K562 (cell line): ENCODE measurements around the gene VWA7. TPM values are rescaled to one million over a fixed set of nuclear protein-coding genes. Genes with fewer than 3 reads are reported as not detected.

Experiments
- CTCF ChIP-seq, 3 experiments: IDR thresholded peaks in 2 of 3; conservative IDR thresholded peaks in 1 of 3; 2 replicates each; pipeline ENCODE4 v1.5.1; 2011 to 2012; ENCODE audit warnings: low read length in 3 of 3, mild to moderate bottlenecking in 3 of 3, control low read depth in 2 of 3, improper control_type of control experiment in 1 of 3, inconsistent platforms in 1 of 3, low read depth in 1 of 3, mixed read lengths in 1 of 3, moderate library complexity in 1 of 3; ENCODE audit not compliant: insufficient read depth in 2 of 3
- GMEB1 ChIP-seq: fragments of 250-450 bp; sonication (Bioruptor Pico); IDR thresholded peaks from 2 replicates; pipeline ENCODE4 v1.4.0; 2020; ENCODE audit warnings: mild to moderate bottlenecking
- KDM5B ChIP-seq: fragments of 200-600 bp; sonication (generic); IDR thresholded peaks from 2 replicates; pipeline ENCODE4 v1.6.1; 2012; ENCODE audit warnings: low read depth, mild to moderate bottlenecking, moderate library complexity, low read length, control low read depth, inconsistent platforms; ENCODE audit not compliant: insufficient replicate concordance
- KLF10 ChIP-seq: fragments of 250-450 bp; sonication (Bioruptor Pico); IDR thresholded peaks from 2 replicates; pipeline ENCODE4 v1.6.1; 2021; ENCODE audit warnings: matching md5 sums
- MAFG ChIP-seq: fragments of 450-650 bp; conservative IDR thresholded peaks from 2 replicates; pipeline ENCODE4 v1.6.1; 2016; ENCODE audit warnings: missing genetic modification characterization, missing compliant biosample characterization
- NCOR1 ChIP-seq: fragments of 450-650 bp; IDR thresholded peaks from 2 replicates; pipeline ENCODE4 v1.6.1; 2016; ENCODE audit warnings: mild to moderate bottlenecking, moderate library complexity
- NFE2 ChIP-seq: IDR thresholded peaks from 2 replicates; pipeline ENCODE4 v1.6.1; 2014; ENCODE audit warnings: antibody characterized with exemption, low read depth
- NFXL1 ChIP-seq: fragments of 450-650 bp; formaldehyde crosslinking; IDR thresholded peaks from 2 replicates; pipeline ENCODE4 v1.4.0; 2021; ENCODE audit warnings: mild to moderate bottlenecking
- NKRF ChIP-seq: fragments of 450-650 bp; IDR thresholded peaks from 2 replicates; pipeline ENCODE4 v1.6.1; 2016; ENCODE audit warnings: borderline replicate concordance
- NONO ChIP-seq, 2 experiments: fragments of 200-400 bp in 1 of 2; fragments of 450-650 bp in 1 of 2; formaldehyde crosslinking in 1 of 2; IDR thresholded peaks; 2 replicates each; pipeline ENCODE4 v1.6.1; 2017; ENCODE audit warnings: low read depth in 2 of 2, mild to moderate bottlenecking in 2 of 2, moderate library complexity in 2 of 2, low read length in 1 of 2
- PHB2 ChIP-seq: fragments of 450-650 bp; IDR thresholded peaks from 2 replicates; pipeline ENCODE4 v1.6.1; 2017; ENCODE audit warnings: low read depth
- SP2 ChIP-seq: IDR thresholded peaks from 2 replicates; pipeline ENCODE4 v1.6.1; 2011; ENCODE audit warnings: mild to moderate bottlenecking, low read depth, low read length, moderate library complexity; ENCODE audit not compliant: poor library complexity, severe bottlenecking; ENCODE audit errors: extremely low read depth
- SPI1 ChIP-seq: IDR thresholded peaks from 2 replicates; pipeline ENCODE4 v1.6.1; 2011; ENCODE audit warnings: low read depth, low read length, control low read depth, borderline replicate concordance
- ZNF280B ChIP-seq: fragments of 250-450 bp; sonication (Bioruptor Pico); IDR thresholded peaks from 2 replicates; pipeline ENCODE4 v1.5.1; 2021; ENCODE audit warnings: mild to moderate bottlenecking
- ZNF592 ChIP-seq: fragments of 450-650 bp; IDR thresholded peaks from 2 replicates; pipeline ENCODE4 v1.6.1; 2017; ENCODE audit warnings: antibody characterized with exemption, mild to moderate bottlenecking
- polyA plus RNA-seq, 8 experiments: library from polyadenylated mRNA; depleted of rRNA in 4 of 8; stranded (reverse) in 5 of 8; unstranded in 3 of 8; fragments of >200 nt; fragmentation: Nextera tagmentation in 2 of 8; fragmentation: Illumina TruSeq in 1 of 8; extraction: Ambion mirVana in 2 of 8; extraction: Trizol in 1 of 8; gene quantifications; 2 replicates each; pipeline versions ENCODE4 v1.2.1 to v1.2.3, GENCODE V29; 2011 to 2014; ENCODE audit warnings: inconsistent platforms in 1 of 8, missing spikeins in 1 of 8
- total RNA-seq, 7 experiments: library from RNA; depleted of rRNA in 6 of 7; stranded (reverse); fragments of >200 nt in 6 of 7; fragmentation: Illumina TruSeq in 2 of 7; extraction: Trizol in 2 of 7; gene quantifications; 2 replicates each; pipeline versions ENCODE4 v1.2.1 to v1.2.3, GENCODE V29; 2011 to 2021; ENCODE audit warnings: low replicate concordance in 1 of 7

The VWA7 gene
- total and polyA plus RNA-seq, 9 of the 15 experiments (the other 6 are each of a cell fraction or from before 2014, with no cell fraction given) = 0.18 to 2.9 (median 0.95) TPM

GRCh38 chr6:31806470-31807272 is 29.5 kb upstream of the VWA7 start, which contains the start of gene LSM2 (continued):
- TF ChIP-seq KLF10 (CRISPR knock-in tag) (no peak), GMEB1 (peak; percentile 63), NONO (IDR thresholded peaks at IDR 0.05; ENCODE audit: low read depth in 2 of 2, low read length in 1 of 2) (peak in 1 of 2 experiments; percentile 44; a peak in 1 of 4 replicates), NCOR1 (no peak), KDM5B (peak; percentile 93), ZNF280B (CRISPR knock-in tag) (no peak), PHB2 (no peak), CTCF (IDR thresholded peaks at IDR 0.05 in 2 of 3, conservative IDR thresholded peaks at IDR 0.05 in 1 of 3; ENCODE audit: insufficient read depth in 2 of 3, low read depth in 1 of 3, low read length in 3 of 3) (peak; percentile 20 to 66 (median 36); a peak in 5 of 6 replicates), ZNF592 (no peak), NFE2 (peak; percentile 35; the same call in 1 of the 2 replicates), NKRF (peak; percentile 95), MAFG (tag) (no peak), SPI1 (peak; percentile 99), SP2 (no peak), NFXL1 (CRISPR knock-in tag) (no peak)
